Left cardiac atrium (tissue), 4 donors: ENCODE data around the gene EGFLAM. TPM values are rescaled to one million over a fixed set of nuclear protein-coding genes. Genes with fewer than 3 reads are reported as not detected.

Source experiments
- ATAC-seq, 2 donors: fragments of 200-7000 bp; cut with Tn5 transposase; one replicate each; pipeline ENCODE4 v1.9.1; 2020; ENCODE audit warnings: mild to moderate bottlenecking in 2 of 2, moderate library complexity in 2 of 2
- DNase-seq: peaks from one replicate; pipeline ENCODE4 v3.0.0-alpha.2; 2020
- intact Hi-C, 2 donors: fragments of 100-400 bp; cut with DNase I; formaldehyde crosslinking; loops; one replicate each; pipeline versions ENCODE4 v1.14.1 to v1.15.1; 2022 to 2023
- total RNA-seq, 2 donors: library from RNA; stranded (reverse); fragmentation: NEBNext Ultra II Directional; extraction: Animal tissue kit (Norgen Biotek cat#: 25700); gene quantifications; one replicate each; pipeline ENCODE4 v1.2.1, GENCODE V29; 2021
- donor health status: DM: no; HTN: yes; CAD: no.
- donor health status: DM: no; HTN: yes; CAD: no; lungs with severe emphysema.
- donor health status: DM: yes; HTN: yes; CAD: no.
- donor health status: Dilated cardiomyopathy.

EGFLAM gene
- total RNA-seq, 2 donors from 2014 or later: 9.9 to 10.5 TPM

GRCh38 chr5:38478878-38479277 lies 220.5 kb downstream of the EGFLAM start:
- DNase-seq (no peak), ATAC-seq (no peak)
- intact Hi-C loops: loop anchor here in 1 of 2 donors (5.0 kb wide), 1 partner anchor 43 kb away; no protein-coding TSS in a partner anchor

GRCh38 chr5:38479315-38479904 lies 221.1 kb downstream of the EGFLAM start:
- DNase-seq (no peak), ATAC-seq (no peak)
- intact Hi-C loops: loop anchor here in 1 of 2 donors (5.0 kb wide), 1 partner anchor 43 kb away; no protein-coding TSS in a partner anchor

- ATAC-seq: no peak
- no peak for DNase-seq
- intact Hi-C loops: no loop called here
Observed at GRCh38 chr5:38483805-38484398, 225.5 kb downstream of the EGFLAM start.

- DNase-seq: no peak
- intact Hi-C loops: no loop called here
- no peak for ATAC-seq
Observed at GRCh38 chr5:38494175-38494574, 235.8 kb downstream of the EGFLAM start.

GRCh38 chr5:38494763-38495162 lies 236.4 kb downstream of the EGFLAM start:
- ATAC-seq: no peak
- intact Hi-C loops: no loop called here
- DNase-seq: no peak

GRCh38 chr5:38497946-38498345 lies 239.6 kb downstream of the EGFLAM start:
- DNase-seq (no peak), ATAC-seq (peak; percentile 35 to 41)
- intact Hi-C loops: no loop called here

- intact Hi-C loops: no loop called here
- DNase-seq: no peak
- no peak for ATAC-seq
Observed at GRCh38 chr5:38500573-38501260, 242.4 kb downstream of the EGFLAM start.

DNA sequence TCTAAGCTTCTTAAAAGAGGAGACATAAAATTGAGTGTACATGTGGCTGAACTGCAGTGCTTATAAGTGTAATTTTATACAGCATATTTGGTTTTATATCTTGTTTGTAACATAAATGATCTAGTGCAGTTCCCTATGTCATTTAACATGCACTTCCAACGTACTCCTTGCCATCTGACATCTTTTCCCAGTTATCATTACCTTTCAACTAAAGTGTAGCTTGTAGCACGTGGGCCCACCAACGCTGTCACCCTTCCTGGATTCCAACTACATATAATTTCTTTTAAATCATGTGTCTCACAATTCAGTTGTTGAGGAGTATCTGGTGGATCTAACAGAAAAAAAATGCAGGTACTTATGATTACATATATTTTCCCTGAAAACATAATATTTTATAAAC lies 247.9 kb downstream of the EGFLAM start:
- intact Hi-C loops: no loop called here

GRCh38 chr5:38509185-38509584 lies 250.8 kb downstream of the EGFLAM start:
- no peak for DNase-seq
- ATAC-seq: no peak
- intact Hi-C loops: no loop called here

More for the DNA sequence above, 247.9 kb downstream of the EGFLAM start:
- DNase-seq (no peak), ATAC-seq (no peak)
